GM21619 (cell line): ENCODE measurements around the gene PIGU.
A peak's percentile ranks its signal among the peaks of the same experiment; 100 is the strongest.
"Not testable (repeated sequence)": the region's sequence is repeated elsewhere in the genome, so short reads cannot be mapped to it uniquely, and the experiment has no call there.

Experiments used
- ATAC-seq: cut with Tn5 transposase; IDR thresholded peaks from one replicate; pipeline ENCODE4 v1.9.1; 2021; ENCODE audit not compliant: unreplicated experiment

PIGU gene

DNA sequence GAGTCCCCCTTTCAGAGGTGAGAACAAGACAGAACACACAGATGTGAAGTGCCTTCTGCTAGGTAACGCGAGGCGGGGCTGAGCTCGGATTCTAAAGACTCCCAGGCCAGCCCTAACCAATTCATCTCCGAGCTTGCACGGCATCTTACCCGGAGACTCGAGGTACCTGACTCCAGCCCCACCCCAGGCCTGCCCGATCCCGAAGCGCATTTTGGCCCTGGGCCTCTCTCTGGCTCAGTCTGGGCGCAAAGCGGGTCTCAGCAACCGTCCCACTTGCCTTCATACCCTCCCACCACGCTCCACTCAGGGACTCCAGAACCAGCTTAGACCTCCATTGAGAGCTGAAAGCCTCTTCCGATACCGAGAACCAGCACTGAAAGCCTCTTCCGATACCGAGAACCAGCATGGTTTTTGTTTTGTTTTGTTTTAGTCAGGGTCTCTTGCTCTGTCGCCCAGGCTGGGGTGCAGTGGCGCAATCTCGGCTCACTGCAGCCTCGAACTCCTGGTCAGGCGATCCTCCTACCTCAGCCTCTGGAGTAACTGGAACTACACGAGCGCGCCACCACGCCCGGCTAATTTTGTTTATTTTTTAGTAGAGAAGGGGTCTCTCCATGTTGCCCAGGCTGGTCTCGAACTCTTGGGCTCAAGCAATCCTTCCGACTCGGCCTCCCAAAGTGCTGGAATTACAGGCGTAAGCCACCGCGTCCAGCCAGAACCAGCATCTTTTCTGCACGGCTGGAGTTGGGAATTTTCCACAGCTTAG lies 161.2 kb downstream of the PIGU start:
- ATAC-seq, result peak; percentile 40

DNA sequence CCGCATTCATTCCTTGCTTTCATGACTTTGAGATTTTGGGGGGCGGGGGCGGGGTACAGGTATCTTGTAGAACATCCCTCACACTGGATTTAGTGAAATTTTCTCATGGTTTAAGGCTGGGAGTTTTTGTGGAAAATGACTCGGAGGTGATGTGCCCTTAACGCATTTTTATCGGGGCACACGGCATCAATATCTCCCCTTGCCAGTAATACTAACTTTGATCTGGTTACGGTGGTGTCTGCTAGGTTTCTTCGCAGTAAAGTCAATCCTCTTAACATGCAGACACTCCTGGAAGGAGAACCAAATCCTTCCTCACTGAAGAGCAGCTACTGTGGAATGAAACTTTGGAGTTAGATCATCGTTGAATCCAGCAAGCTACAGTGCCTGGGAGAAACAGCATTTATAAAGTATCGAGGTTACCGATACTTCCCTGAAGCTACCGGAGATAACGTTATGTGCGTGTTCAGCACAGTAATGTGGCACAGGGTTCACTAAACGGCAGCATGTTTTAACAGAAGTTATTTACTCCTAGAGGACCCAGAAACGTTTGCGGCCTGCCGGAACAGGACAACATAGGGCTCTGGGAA lies 161.9 kb downstream of the PIGU start:
- no peak for ATAC-seq

- not testable (repeated sequence) for ATAC-seq
These were observed 162.9 kb downstream of the PIGU start for GRCh38 chr20:34514034-34514433.

- no peak for ATAC-seq
These were observed 163.9 kb downstream of the PIGU start for GRCh38 chr20:34512955-34513419.

- no peak for ATAC-seq
These were observed 164.5 kb downstream of the PIGU start for GRCh38 chr20:34512266-34512954.

GRCh38 chr20:34511891-34512265 lies 165.0 kb downstream of the PIGU start:
- no peak for ATAC-seq

- no peak for ATAC-seq
These were observed 166.3 kb downstream of the PIGU start for GRCh38 chr20:34510575-34510974.
